HG02981 (cell line): ENCODE measurements around the gene NCLN.

Experiments
- ATAC-seq: cut with Tn5 transposase; IDR thresholded peaks from one replicate; pipeline ENCODE4 v1.9.1; 2021; ENCODE audit warnings: mild to moderate bottlenecking, moderate library complexity; ENCODE audit not compliant: unreplicated experiment

Gene NCLN

GRCh38 chr19:3253270-3253669 is 67.5 kb downstream of the NCLN start:
- ATAC-seq, result no peak

- ATAC-seq, result no peak
Measured at GRCh38 chr19:3254520-3254919, 68.8 kb downstream of the NCLN start.

DNA sequence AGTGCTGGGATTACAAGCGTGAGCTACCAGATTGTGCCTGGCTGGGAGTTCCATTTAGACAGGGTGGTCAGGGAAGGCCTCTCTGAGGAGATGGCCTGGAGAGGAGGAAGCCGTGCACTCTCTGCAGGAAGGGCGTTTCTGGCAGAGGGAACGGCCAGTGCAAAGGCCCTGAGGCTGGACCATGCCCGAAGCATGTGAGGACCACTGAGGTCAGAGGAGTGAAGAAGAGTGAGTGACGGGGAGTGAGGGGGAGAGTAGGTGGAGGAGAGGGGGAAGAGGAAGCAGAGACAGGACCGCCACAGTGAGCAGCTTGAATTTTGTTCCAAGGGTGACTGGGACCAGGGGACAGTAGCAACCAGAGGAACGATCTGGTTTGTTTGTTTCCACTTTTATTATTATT is 71.3 kb downstream of the NCLN start:
- ATAC-seq, result no peak
